ENCODE data around the gene IGLL5.

The IGLL5 gene

GRCh38 chr22:22927196-22927887 lies 39.7 kb downstream of the IGLL5 start:
- TF ChIP-seq CTCF (conservative IDR thresholded peaks at IDR 0.05) = no peak
- H3K27ac ChIP-seq = no peak overlapping the region

- H3K27ac ChIP-seq = no peak overlapping the region
Measured at GRCh38 chr22:22927888-22928665, 40.5 kb downstream of the IGLL5 start.

GRCh38 chr22:22928666-22929380 lies 41.2 kb downstream of the IGLL5 start:
- no peak for TF ChIP-seq CTCF (conservative IDR thresholded peaks at IDR 0.05)
- H3K27ac ChIP-seq = no peak overlapping the region

More at GRCh38 chr22:22927888-22928665, 40.5 kb downstream of the IGLL5 start:
- TF ChIP-seq CTCF (conservative IDR thresholded peaks at IDR 0.05) = no peak

GRCh38 chr22:22929381-22930221 lies 42.0 kb downstream of the IGLL5 start:
- no peak for TF ChIP-seq CTCF (conservative IDR thresholded peaks at IDR 0.05)
- no peak overlapping the region for H3K27ac ChIP-seq

- H3K27ac ChIP-seq = no peak overlapping the region
- TF ChIP-seq CTCF (conservative IDR thresholded peaks at IDR 0.05) = no peak
Measured at GRCh38 chr22:22930222-22930497, 42.5 kb downstream of the IGLL5 start.

GRCh38 chr22:22930571-22931556 lies 43.2 kb downstream of the IGLL5 start:
- H3K27ac ChIP-seq = no peak overlapping the region
- TF ChIP-seq CTCF (conservative IDR thresholded peaks at IDR 0.05) = no peak
